ENCODE results near the gene DNAL4.

The DNAL4 gene

GRCh38 chr22:38734421-38735100 is 59.4 kb downstream of the DNAL4 start:
- no peak for DNase-seq (ENCODE audit: extremely low read depth, low read depth)
- no peak for TF ChIP-seq CTCF (IDR thresholded peaks at IDR 0.05; ENCODE audit: low read depth, low read length)

- no peak for DNase-seq (ENCODE audit: extremely low read depth, low read depth)
- TF ChIP-seq CTCF (IDR thresholded peaks at IDR 0.05; ENCODE audit: low read depth, low read length): no peak
Measured at GRCh38 chr22:38733724-38734381, 60.1 kb downstream of the DNAL4 start.

- no peak for DNase-seq (ENCODE audit: extremely low read depth, low read depth)
- peak; percentile 66 for TF ChIP-seq CTCF (IDR thresholded peaks at IDR 0.05; ENCODE audit: low read depth, low read length)
Measured at GRCh38 chr22:38733329-38733723, 60.6 kb downstream of the DNAL4 start.

GRCh38 chr22:38732251-38732815 is 61.6 kb downstream of the DNAL4 start:
- TF ChIP-seq CTCF (IDR thresholded peaks at IDR 0.05; ENCODE audit: low read depth, low read length): no peak
- DNase-seq (ENCODE audit: extremely low read depth, low read depth): no peak

- no peak for TF ChIP-seq CTCF (IDR thresholded peaks at IDR 0.05; ENCODE audit: low read depth, low read length)
- DNase-seq (ENCODE audit: extremely low read depth, low read depth): no peak
Measured at GRCh38 chr22:38731703-38732161, 62.2 kb downstream of the DNAL4 start.

GRCh38 chr22:38730411-38730871 is 63.5 kb downstream of the DNAL4 start:
- no peak for DNase-seq (ENCODE audit: extremely low read depth, low read depth)
- TF ChIP-seq CTCF (IDR thresholded peaks at IDR 0.05; ENCODE audit: low read depth, low read length): no peak

- no peak for TF ChIP-seq CTCF (IDR thresholded peaks at IDR 0.05; ENCODE audit: low read depth, low read length)
- DNase-seq (ENCODE audit: extremely low read depth, low read depth): no peak
Measured at GRCh38 chr22:38729946-38730345, 64.0 kb downstream of the DNAL4 start.
